DND-41 (cell line): Measurements from ENCODE around the gene OR8G1.

ENCODE experiments used
- ATAC-seq: fragments of 200-7000 bp; cut with Tn5 transposase; 3 replicates; pipeline ENCODE4 v1.9.1; 2021; ENCODE audit warnings: low read depth; ENCODE audit not compliant: insufficient read depth
- DNase-seq: peaks from one replicate; pipeline ENCODE4 v3.0.0-alpha.2; 2020
- H2AFZ ChIP-seq: 2 replicates; pipeline ENCODE4 v1.6.0; 2012; ENCODE audit warnings: low read depth, low read length
- H3K27ac ChIP-seq: 2 replicates; pipeline ENCODE4 v1.5.1; 2012; ENCODE audit warnings: low read length, inconsistent platforms
- H3K27me3 ChIP-seq: fragments of 200-600 bp; sonication (generic); 2 replicates; pipeline ENCODE4 v1.6.0; 2012; ENCODE audit warnings: low read length, mild to moderate bottlenecking, inconsistent platforms; ENCODE audit not compliant: insufficient read depth, poor library complexity
- H3K36me3 ChIP-seq: 2 replicates; pipeline ENCODE4 v1.5.1; 2012; ENCODE audit warnings: low read length, inconsistent platforms; ENCODE audit not compliant: insufficient read depth
- H3K4me1 ChIP-seq: 2 replicates; pipeline ENCODE4 v1.5.1; 2012; ENCODE audit warnings: mild to moderate bottlenecking, low read length; ENCODE audit not compliant: insufficient read depth
- H3K4me2 ChIP-seq: 2 replicates; pipeline ENCODE4 v1.6.0; 2012; ENCODE audit warnings: mild to moderate bottlenecking, moderate library complexity, low read length, inconsistent platforms; ENCODE audit not compliant: insufficient read depth
- H3K4me3 ChIP-seq, 2 experiments: fragments of 200-600 bp in 1 of 2; shearing (Covaris generic) in 1 of 2; 2 replicates each; pipeline ENCODE4 v1.5.1; 2012 to 2016; ENCODE audit warnings: inconsistent platforms in 2 of 2, low read length in 2 of 2, mild to moderate bottlenecking in 2 of 2, low read depth in 1 of 2, moderate library complexity in 1 of 2
- H3K79me2 ChIP-seq: 2 replicates; pipeline ENCODE4 v1.6.0; 2012; ENCODE audit warnings: low read length, inconsistent platforms; ENCODE audit not compliant: insufficient read depth
- H3K9ac ChIP-seq: 2 replicates; pipeline ENCODE4 v1.6.0; 2012; ENCODE audit warnings: low read depth, mild to moderate bottlenecking, inconsistent platforms, low read length, moderate library complexity
- H3K9me3 ChIP-seq: 2 replicates; pipeline ENCODE4 v1.5.1; 2012; ENCODE audit warnings: low read length, moderate library complexity, mild to moderate bottlenecking, inconsistent platforms; ENCODE audit not compliant: insufficient read depth, severe bottlenecking
- H4K20me1 ChIP-seq: 2 replicates; pipeline ENCODE4 v1.6.0; 2012; ENCODE audit warnings: low read length; ENCODE audit not compliant: insufficient read depth
- CTCF ChIP-seq: IDR thresholded peaks from 2 replicates; pipeline ENCODE4 v1.5.1; 2012; ENCODE audit warnings: borderline replicate concordance, low read length, moderate library complexity, mild to moderate bottlenecking; ENCODE audit not compliant: poor library complexity, severe bottlenecking; ENCODE audit errors: extremely low read depth
- EZH2 ChIP-seq: IDR thresholded peaks from 3 replicates; pipeline ENCODE4 v1.6.1; 2012; ENCODE audit warnings: borderline replicate concordance, low read depth, mild to moderate bottlenecking, moderate library complexity, low read length, inconsistent platforms; ENCODE audit not compliant: severe bottlenecking

Gene OR8G1

GRCh38 chr11:124297921-124298320 lies 57.0 kb downstream of the OR8G1 start:
- Histone ChIP-seq H3K9ac (no peak overlapping the region), H4K20me1 (no peaks in the 10 kb centered on the region), H2AFZ (no peak overlapping the region), H3K4me2 (no peak overlapping the region), H3K27me3 (no peaks in the 10 kb centered on the region), H3K27ac (no peak overlapping the region), H3K36me3 (no peaks in the 10 kb centered on the region), H3K9me3 (no peaks in the 10 kb centered on the region), H3K4me1 (no peaks in the 10 kb centered on the region), H3K79me2 (no peaks in the 10 kb centered on the region), H3K4me3 (no peak overlapping the region)
- ATAC-seq, result no peak
- DNase-seq, result no peak
- TF ChIP-seq EZH2 (no peak), CTCF (no peak)

DNA sequence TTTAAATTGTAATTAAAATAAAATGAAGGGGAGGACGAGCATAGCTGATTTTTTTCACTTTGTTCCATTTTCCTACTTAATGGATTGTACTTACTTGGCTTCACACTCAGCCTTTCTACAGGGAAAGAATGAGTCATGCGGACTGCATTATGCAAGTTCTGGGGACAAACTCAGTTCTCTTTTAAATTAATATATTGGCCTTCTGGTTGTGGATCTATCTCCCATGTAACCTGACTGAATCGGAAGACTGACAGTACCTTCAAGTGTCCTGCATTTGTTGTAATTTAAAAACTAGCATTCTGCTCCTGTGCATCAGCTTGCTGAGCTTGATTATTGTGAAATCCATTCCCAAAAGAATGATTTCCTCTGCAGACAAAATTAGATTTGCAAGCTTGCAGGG lies 60.7 kb downstream of the OR8G1 start:
- H3K79me2 ChIP-seq, result no peaks in the 10 kb centered on the region
- H3K4me3 ChIP-seq, result no peak overlapping the region
- no peak for TF ChIP-seq EZH2
- no peak for TF ChIP-seq CTCF
- no peak overlapping the region for H3K4me2 ChIP-seq
- no peaks in the 10 kb centered on the region for H3K36me3 ChIP-seq
- H3K4me1 ChIP-seq, result no peaks in the 10 kb centered on the region
- no peaks in the 10 kb centered on the region for H3K27me3 ChIP-seq
- no peaks in the 10 kb centered on the region for H3K9me3 ChIP-seq
- H3K27ac ChIP-seq, result no peak overlapping the region
- ATAC-seq (no peak), DNase-seq (no peak)
- no peak overlapping the region for H3K9ac ChIP-seq
- no peak overlapping the region for H2AFZ ChIP-seq
- no peaks in the 10 kb centered on the region for H4K20me1 ChIP-seq

DNA sequence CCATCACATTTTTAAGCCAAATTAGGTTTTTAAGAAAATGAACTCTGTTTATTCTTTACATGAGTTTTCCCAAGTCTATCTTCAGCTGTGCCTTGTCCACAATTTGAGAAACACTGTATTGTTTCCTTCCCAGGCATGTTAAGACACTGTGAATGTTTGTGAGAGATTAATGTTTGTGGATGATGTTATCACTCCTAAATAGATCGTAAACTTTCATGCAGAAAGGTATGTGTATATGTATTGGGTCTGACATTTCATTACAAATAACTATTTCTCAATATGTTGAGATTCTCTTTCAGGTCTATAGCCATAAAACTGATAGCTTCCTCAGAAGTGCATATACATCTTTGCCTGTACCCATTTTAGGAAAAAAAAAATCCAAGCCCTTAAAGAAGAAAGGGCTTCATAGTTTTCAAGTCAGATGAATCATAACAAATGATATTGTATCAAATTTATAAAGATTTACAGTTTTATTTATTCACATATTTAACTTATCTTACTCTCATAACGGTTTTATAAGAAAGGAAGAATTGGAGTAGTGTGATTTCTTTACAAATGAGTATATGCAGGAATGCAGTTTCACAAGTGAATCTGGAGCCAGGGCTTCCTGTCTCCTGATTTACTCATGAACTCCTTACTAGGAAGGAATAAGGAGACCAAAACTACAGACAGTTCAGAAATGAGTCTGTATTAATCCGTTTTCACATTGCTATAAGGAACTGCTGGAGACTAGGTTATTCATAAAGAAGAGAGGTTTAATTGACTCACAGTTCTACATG lies 61.6 kb downstream of the OR8G1 start:
- no peaks in the 10 kb centered on the region for H3K4me1 ChIP-seq
- H3K27me3 ChIP-seq, result no peaks in the 10 kb centered on the region
- DNase-seq (no peak), ATAC-seq (no peak)
- H3K9me3 ChIP-seq, result no peaks in the 10 kb centered on the region
- H3K4me3 ChIP-seq, result no peak overlapping the region
- H2AFZ ChIP-seq, result no peak overlapping the region
- no peak overlapping the region for H3K27ac ChIP-seq
- no peak overlapping the region for H3K9ac ChIP-seq
- H4K20me1 ChIP-seq, result no peaks in the 10 kb centered on the region
- TF ChIP-seq CTCF, result no peak
- TF ChIP-seq EZH2, result no peak
- no peak overlapping the region for H3K4me2 ChIP-seq
- no peaks in the 10 kb centered on the region for H3K79me2 ChIP-seq
- H3K36me3 ChIP-seq, result no peaks in the 10 kb centered on the region
